CD4-positive, alpha-beta T cell (primary cell): ENCODE data around the gene RERE. TPM values are rescaled to one million over a fixed set of nuclear protein-coding genes. Genes with fewer than 3 reads are reported as not detected.

Experiments
- ATAC-seq: fragments of 200-7000 bp; cut with Tn5 transposase; one replicate; pipeline ENCODE4 v1.10.0; 2022; ENCODE audit warnings: mild to moderate bottlenecking; ENCODE audit not compliant: poor library complexity
- CTCF ChIA-PET: fragments of 350-600 bp; sonication (Branson Sonifier 250); formaldehyde crosslinking; loops from one replicate; lab custom pipeline; 2021; ENCODE audit warnings: antibody characterized with exemption, inconsistent platforms; lab: Charles Lee
- POLR2A ChIA-PET: fragments of 350-600 bp; sonication (Branson Sonifier 250); formaldehyde crosslinking; loops from one replicate; lab custom pipeline; 2021; ENCODE audit warnings: antibody characterized with exemption, inconsistent platforms; lab: Charles Lee
- DNase-seq, 14 experiments: peaks; one replicate each; pipeline ENCODE4 v3.0.0-alpha.2; 2013 to 2020; ENCODE audit warnings: mixed read lengths in 2 of 14
- H3K27ac ChIP-seq, 2 donors: one replicate each; pipeline versions ENCODE4 v1.5.1 to v1.7.0; 2013; ENCODE audit warnings: low read length in 2 of 2, low read depth in 1 of 2, mild to moderate bottlenecking in 1 of 2
- H3K27me3 ChIP-seq, 2 experiments: 1 replicate in 1 of 2; 2 replicates in 1 of 2; pipeline versions ENCODE4 v1.6.1 to v1.7.0; 2013; ENCODE audit warnings: low read length in 2 of 2, control low read depth in 1 of 2, mild to moderate bottlenecking in 1 of 2, moderate library complexity in 1 of 2; ENCODE audit not compliant: insufficient read depth in 2 of 2, control insufficient read depth in 1 of 2
- H3K36me3 ChIP-seq: one replicate; pipeline ENCODE4 v1.6.1; 2013; ENCODE audit warnings: low read length, control low read depth; ENCODE audit not compliant: insufficient read depth
- H3K4me1 ChIP-seq: one replicate; pipeline ENCODE4 v1.6.1; 2013; ENCODE audit warnings: low read length, control low read depth; ENCODE audit not compliant: insufficient read depth
- H3K4me3 ChIP-seq: one replicate; pipeline ENCODE4 v1.5.1; 2013; ENCODE audit warnings: mild to moderate bottlenecking, low read length, moderate library complexity
- H3K9me3 ChIP-seq, 2 experiments: 1 replicate in 1 of 2; 2 replicates in 1 of 2; pipeline versions ENCODE4 v1.6.1 to v1.7.0; 2013; ENCODE audit warnings: low read length in 2 of 2, mild to moderate bottlenecking in 2 of 2, control low read depth in 1 of 2, moderate library complexity in 1 of 2; ENCODE audit not compliant: control insufficient read depth in 1 of 2, insufficient read depth in 1 of 2
- H3K27ac Mint-ChIP-seq: one replicate; pipeline ENCODE4 v1.8.0; 2020; ENCODE audit warnings: mixed read lengths
- H3K27me3 Mint-ChIP-seq: one replicate; pipeline ENCODE4 v1.8.0; 2021; ENCODE audit warnings: mixed read lengths
- H3K36me3 Mint-ChIP-seq: one replicate; pipeline ENCODE4 v1.8.0; 2021; ENCODE audit warnings: low read depth, mixed read lengths
- H3K4me1 Mint-ChIP-seq: one replicate; pipeline ENCODE4 v1.8.0; 2021; ENCODE audit warnings: low read depth, mixed read lengths
- H3K4me3 Mint-ChIP-seq: one replicate; pipeline ENCODE4 v1.8.0; 2020; ENCODE audit warnings: mild to moderate bottlenecking, mixed read lengths
- H3K9me3 Mint-ChIP-seq: one replicate; pipeline ENCODE4 v1.8.0; 2020; ENCODE audit warnings: mixed read lengths
- CTCF ChIP-seq: fragments of 200-600 bp; IDR thresholded peaks from one replicate; pipeline ENCODE4 v1.8.0; 2022; ENCODE audit warnings: antibody characterized with exemption, mild to moderate bottlenecking
- intact Hi-C, 2 experiments: fragments of 100-400 bp; cut with DNase I in 1 of 2; cut with micrococcal nuclease in 1 of 2; formaldehyde crosslinking; loops; one replicate each; pipeline versions ENCODE4 v1.15.1 to v1.9.0; 2023 to 2025; cut with DNase I, micrococcal nuclease
- total RNA-seq, 174 experiments: library from RNA in 2 of 174; stranded (reverse) in 2 of 174; gene quantifications; one replicate each; pipeline ENCODE4 v1.2.3 and lab custom pipeline; 2021 to 2026

RERE gene
- total RNA-seq, 2 experiments from 2014 or later = 78.4 to 84.0 TPM

GRCh38 chr1:8580566-8580965 lies 236.9 kb downstream of the RERE start:
- no peaks in the 10 kb centered on the region for H3K9me3 ChIP-seq
- no peak overlapping the region for H3K4me3 ChIP-seq
- ChIA-PET POLR2A (no interaction called here), CTCF (no interaction called here)
- intact Hi-C loops = no loop called here
- no peak overlapping the region for H3K27ac ChIP-seq
- ATAC-seq (no peak), DNase-seq (no peak)
- no peaks in the 10 kb centered on the region for H3K4me1 ChIP-seq
- H3K9me3 Mint-ChIP-seq = no peaks in the 10 kb centered on the region
- no peaks in the 10 kb centered on the region for H3K27me3 ChIP-seq
- no peak for TF ChIP-seq CTCF
- peaks cover 5% of the 10 kb centered on the region for H3K36me3 Mint-ChIP-seq
- no peaks in the 10 kb centered on the region for H3K27me3 Mint-ChIP-seq
- no peaks in the 10 kb centered on the region for H3K4me1 Mint-ChIP-seq
- no peak overlapping the region for H3K27ac Mint-ChIP-seq
- no peaks in the 10 kb centered on the region for H3K36me3 ChIP-seq
- no peak overlapping the region for H3K4me3 Mint-ChIP-seq

- ChIA-PET CTCF (no interaction called here), POLR2A (interaction anchor here (0.6 kb wide), 1 partner anchor 71 kb away, joined by 3 read pairs; no protein-coding TSS in a partner anchor)
- Histone ChIP-seq H3K4me1 (no peaks in the 10 kb centered on the region), H3K4me3 (no peak overlapping the region), H3K27ac (no peak overlapping the region), H3K27me3 (no peaks in the 10 kb centered on the region), H3K36me3 (no peaks in the 10 kb centered on the region), H3K9me3 (no peaks in the 10 kb centered on the region)
- no peak for DNase-seq
- Mint-ChIP-seq H3K4me3 (no peak overlapping the region), H3K27me3 (no peaks in the 10 kb centered on the region), H3K4me1 (no peaks in the 10 kb centered on the region), H3K36me3 (peaks cover 5% of the 10 kb centered on the region), H3K27ac (no peak overlapping the region), H3K9me3 (no peaks in the 10 kb centered on the region)
- TF ChIP-seq CTCF = no peak
- intact Hi-C loops = no loop called here
- ATAC-seq = no peak
Measured at GRCh38 chr1:8578936-8579335, 238.5 kb downstream of the RERE start.

- H3K27me3 ChIP-seq = no peaks in the 10 kb centered on the region
- H3K4me1 ChIP-seq = no peaks in the 10 kb centered on the region
- ChIA-PET POLR2A (interaction anchor here (0.6 kb wide), 1 partner anchor 71 kb away, joined by 3 read pairs; no protein-coding TSS in a partner anchor), CTCF (no interaction called here)
- no peaks in the 10 kb centered on the region for H3K9me3 Mint-ChIP-seq
- no peak for TF ChIP-seq CTCF
- no peak overlapping the region for H3K27ac Mint-ChIP-seq
- H3K4me1 Mint-ChIP-seq = no peaks in the 10 kb centered on the region
- no peaks in the 10 kb centered on the region for H3K36me3 ChIP-seq
- no peak for ATAC-seq
- H3K9me3 ChIP-seq = no peaks in the 10 kb centered on the region
- no peak overlapping the region for H3K4me3 ChIP-seq
- peaks cover 5% of the 10 kb centered on the region for H3K36me3 Mint-ChIP-seq
- no peak for DNase-seq
- no peak overlapping the region for H3K4me3 Mint-ChIP-seq
- intact Hi-C loops = no loop called here
- no peak overlapping the region for H3K27ac ChIP-seq
- H3K27me3 Mint-ChIP-seq = no peaks in the 10 kb centered on the region
Measured at GRCh38 chr1:8578132-8578877, 239.1 kb downstream of the RERE start.
